ENCODE data around the gene TSPAN33. TPM values are rescaled to one million over a fixed set of nuclear protein-coding genes. Genes with fewer than 3 reads are reported as not detected.
"Not testable (repeated sequence)": the region's sequence is repeated elsewhere in the genome, so short reads cannot be mapped to it uniquely, and the experiment has no call there.

The TSPAN33 gene
- polyA plus RNA-seq, 12 donors = 15.8 to 50.3 (median 33.7) TPM; not detected in 1

DNA sequence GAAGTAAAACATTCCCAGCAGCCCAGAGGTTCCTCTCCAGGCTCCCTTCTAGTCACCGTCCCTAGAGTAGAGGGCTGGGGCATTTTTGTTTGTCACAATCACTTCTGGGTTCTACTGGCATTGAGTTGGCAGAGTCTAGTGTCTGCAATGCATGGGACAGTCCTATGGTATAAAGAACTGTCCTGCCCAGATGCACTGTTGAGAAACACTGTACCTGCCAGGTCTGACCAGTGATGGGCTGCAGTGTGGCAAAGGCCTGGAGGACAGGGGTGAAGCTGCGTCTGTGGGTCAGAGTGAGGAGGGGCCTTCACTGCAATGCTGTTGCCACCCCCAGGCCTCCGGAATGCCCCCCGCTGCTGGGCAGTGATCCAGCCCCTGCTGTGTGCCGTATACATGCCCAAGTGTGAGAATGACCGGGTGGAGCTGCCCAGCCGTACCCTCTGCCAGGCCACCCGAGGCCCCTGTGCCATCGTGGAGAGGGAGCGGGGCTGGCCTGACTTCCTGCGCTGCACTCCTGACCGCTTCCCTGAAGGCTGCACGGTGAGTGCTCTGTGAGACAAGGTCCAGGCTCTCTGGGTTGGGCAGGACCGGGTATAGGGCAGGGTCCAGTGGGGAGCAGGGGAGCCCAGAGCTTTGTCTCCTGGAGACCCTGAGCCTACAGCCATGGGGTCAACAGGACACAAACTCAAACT, 58.7 kb downstream of the TSPAN33 start:
- no peak for DNase-seq

DNA sequence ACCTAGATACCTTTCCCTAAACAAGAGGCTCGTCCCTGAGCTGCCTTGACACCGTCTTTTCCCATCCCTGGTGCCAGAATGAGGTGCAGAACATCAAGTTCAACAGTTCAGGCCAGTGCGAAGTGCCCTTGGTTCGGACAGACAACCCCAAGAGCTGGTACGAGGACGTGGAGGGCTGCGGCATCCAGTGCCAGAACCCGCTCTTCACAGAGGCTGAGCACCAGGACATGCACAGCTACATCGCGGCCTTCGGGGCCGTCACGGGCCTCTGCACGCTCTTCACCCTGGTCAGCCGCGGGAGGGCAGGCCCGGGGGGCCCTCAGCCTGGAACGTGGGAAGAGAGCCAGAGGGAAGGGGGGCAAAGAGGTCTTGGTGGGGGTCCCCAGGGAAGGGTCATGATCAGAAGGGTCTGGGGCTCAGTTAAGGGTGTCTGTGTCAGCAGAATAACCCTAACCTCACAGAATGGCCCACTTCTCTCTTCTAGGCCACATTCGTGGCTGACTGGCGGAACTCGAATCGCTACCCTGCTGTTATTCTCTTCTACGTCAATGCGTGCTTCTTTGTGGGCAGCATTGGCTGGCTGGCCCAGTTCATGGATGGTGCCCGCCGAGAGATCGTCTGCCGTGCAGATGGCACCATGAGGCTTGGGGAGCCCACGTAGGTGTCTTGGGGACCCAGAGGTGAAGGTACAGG, 60.8 kb downstream of the TSPAN33 start:
- no peak for DNase-seq

- DNase-seq = no peak
These were observed 61.7 kb downstream of the TSPAN33 start for GRCh38 chr7:129205987-129206785.

DNA sequence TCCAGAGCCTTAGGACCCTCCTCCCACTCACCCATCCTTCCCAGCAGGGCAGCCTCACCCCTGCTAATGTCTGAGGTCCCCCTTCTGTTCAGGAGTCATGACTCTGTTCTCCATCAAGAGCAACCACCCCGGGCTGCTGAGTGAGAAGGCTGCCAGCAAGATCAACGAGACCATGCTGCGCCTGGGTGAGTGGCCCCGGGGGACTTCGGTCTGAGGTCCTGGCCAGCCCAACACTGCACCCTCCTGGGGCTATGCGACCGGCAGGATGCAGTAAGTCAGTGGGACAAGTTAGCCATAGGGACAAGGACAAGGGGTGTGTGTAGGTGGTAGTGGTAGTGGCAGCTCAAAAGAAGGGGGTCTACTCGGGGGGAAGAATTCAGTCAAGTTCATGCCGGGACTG, 64.2 kb downstream of the TSPAN33 start:
- DNase-seq = no peak

GRCh38 chr7:129209067-129209926, 64.8 kb downstream of the TSPAN33 start:
- no peak for DNase-seq

DNA sequence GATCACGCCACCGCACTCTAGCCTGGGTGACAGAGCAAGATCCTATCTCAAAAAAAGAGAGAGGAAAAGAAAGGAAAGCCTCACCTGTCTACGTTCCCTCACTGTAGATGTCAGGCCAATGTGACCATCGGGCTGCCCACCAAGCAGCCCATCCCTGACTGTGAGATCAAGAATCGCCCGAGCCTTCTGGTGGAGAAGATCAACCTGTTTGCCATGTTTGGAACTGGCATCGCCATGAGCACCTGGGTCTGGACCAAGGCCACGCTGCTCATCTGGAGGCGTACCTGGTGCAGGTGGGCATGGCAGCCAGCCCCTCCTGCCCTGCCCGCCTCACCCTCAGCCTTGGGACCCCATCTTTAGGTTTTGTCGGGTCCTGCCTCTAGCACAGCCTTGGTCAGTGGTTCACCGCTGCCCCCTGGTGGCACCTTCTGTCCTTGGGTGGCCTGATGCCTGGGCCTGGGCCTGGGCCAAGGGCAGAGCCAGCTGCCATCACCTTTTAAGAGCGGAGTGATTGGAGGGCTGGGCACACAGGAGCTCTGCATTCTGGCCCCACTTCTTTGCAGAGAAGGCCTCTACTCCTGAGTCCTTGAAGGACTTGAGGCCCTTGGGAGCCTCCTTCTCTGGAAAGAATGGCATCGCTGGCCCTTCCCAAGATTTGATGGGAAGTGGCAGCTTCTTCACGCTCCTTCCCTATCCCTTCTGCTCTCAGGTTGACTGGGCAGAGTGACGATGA, 65.9 kb downstream of the TSPAN33 start:
- DNase-seq = peak; percentile 70

- DNase-seq = no peak
These were observed 66.4 kb downstream of the TSPAN33 start for GRCh38 chr7:129210989-129211312.

GRCh38 chr7:129212126-129212525, 67.6 kb downstream of the TSPAN33 start:
- no peak for DNase-seq

GRCh38 chr7:129212596-129212995, 68.1 kb downstream of the TSPAN33 start:
- DNase-seq = no peak

DNA sequence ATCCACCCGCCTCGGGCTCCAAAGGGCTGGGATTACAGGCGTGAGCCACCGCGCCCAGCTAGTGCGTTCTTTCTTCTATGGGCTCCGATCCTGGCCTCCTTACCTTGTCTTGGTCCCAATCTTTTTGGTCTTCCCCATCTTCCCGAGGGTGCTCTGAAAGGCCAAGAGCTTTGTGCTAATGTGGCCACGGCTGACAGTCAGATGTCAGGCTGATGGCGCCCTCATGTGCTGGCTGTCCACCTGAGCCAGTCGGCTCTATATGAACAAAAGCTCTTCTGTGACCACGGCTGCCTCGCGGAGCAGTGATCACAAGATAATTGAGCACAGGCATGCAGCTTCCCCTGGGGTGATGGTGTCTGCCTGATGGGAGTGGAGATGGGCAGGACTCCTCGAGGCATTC, 69.3 kb downstream of the TSPAN33 start:
- DNase-seq = peak; percentile 35

DNA sequence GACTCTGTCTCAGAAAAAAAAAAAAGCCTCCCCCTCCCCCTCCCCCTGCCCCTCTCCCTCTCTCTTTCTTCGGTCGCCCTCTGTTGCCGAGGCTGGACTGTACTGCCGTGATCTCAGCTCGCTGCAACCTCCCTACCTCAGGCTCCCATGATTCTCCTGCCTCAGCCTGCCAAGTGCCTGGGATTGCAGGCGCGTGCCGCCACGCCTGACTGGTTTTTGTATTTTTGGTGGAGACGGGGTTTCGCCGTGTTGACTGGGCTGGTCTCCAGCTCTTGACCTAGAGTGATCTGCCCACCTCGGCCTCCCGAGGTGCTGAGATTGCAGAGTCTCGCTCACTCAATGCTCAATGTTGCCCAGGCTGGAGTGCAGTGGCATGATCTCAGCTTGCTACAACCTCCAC, 71.2 kb downstream of the TSPAN33 start:
- not testable (repeated sequence) for DNase-seq

DNA sequence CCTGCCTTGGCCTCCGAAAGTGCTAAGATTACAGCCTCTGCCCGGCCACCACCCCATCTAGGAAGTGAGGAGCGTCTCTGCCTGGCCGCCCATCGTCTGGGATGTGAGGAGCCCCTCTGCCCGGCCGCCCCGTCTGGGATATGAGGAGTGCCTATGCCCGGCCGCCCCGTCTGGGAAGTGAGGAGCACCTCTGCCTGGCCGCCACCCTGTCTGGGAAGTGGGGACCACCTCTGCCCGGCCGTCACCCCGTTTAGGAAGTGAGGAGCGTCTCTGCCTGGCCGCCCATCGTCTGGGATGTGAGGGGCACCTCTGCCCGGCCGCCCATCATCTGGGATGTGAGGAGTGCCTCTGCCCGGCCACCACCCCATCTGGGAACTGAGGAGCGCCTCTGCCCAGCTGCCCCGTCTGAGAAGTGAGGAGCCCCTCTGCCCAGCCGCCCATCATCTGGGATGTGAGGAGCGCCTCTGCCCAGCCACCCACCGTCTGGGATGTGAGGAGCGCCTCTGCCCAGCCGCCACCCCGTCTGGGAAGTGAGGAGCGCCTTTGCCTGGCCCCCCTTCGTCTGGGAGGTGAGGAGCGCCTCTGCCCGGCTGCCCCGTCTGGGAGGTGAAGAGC, 71.7 kb downstream of the TSPAN33 start:
- not testable (repeated sequence) for DNase-seq

DNA sequence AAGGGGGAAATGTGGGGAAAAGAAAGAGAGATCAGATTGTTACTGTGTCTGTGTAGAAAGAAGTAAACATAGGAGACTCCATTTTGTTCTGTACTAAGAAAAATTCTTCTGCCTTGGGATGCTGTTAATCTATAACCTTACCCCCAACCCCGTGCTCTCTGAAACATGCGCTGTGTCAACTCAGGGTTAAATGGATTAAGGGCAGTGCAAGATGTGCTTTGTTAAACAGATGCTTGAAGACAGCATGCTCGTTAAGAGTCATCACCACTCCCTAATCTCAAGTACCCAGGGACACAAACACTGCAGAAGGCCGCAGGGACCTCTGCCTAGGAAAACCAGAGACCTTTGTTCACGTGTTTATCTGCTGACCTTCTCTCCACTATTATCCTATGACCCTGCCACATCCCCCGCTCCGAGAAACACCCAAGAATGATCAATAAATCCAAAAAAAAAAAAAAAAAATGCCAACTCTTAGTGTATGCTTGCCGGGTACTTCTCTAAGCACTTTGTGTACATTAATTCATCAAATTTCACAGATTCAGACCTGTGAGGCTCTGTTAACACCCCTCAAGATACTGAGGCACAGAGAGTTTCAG, 72.4 kb downstream of the TSPAN33 start:
- DNase-seq = not testable (repeated sequence)

- peak; percentile 89 for DNase-seq
These were observed 74.1 kb downstream of the TSPAN33 start for GRCh38 chr7:129218514-129219062.

DNA sequence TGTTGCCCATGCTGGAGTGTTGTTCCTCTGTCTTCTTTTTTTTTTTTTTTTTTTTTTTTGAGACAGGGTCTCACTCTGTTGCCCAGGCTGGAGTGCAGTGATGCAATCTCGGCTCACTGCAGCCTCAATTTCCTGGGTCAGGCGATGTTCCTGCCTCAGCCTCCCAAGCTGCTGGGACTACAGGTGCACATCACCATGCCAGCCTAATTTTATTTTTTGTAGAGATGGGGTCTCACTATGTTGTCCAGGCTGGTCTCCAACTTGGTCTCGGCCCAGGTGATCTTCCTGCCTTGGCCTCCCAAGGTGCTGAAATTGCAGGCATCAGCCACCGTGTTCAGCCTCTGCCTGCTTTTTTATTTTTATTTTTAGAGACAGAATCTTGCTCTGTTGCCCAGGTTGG, 74.7 kb downstream of the TSPAN33 start:
- DNase-seq = not testable (repeated sequence)

Measured in muscle of arm (tissue), 12 donors.